GM19043 (cell line): ENCODE measurements around the gene VEGFC.
A peak's percentile ranks its signal among the peaks of the same experiment; 100 is the strongest.

Experiments used
- ATAC-seq: cut with Tn5 transposase; IDR thresholded peaks from one replicate; pipeline ENCODE4 v1.9.1; 2021; ENCODE audit warnings: low read depth; ENCODE audit not compliant: unreplicated experiment

Gene VEGFC

GRCh38 chr4:176800891-176801534 lies 8.3 kb upstream of the VEGFC start:
- ATAC-seq = no peak

DNA sequence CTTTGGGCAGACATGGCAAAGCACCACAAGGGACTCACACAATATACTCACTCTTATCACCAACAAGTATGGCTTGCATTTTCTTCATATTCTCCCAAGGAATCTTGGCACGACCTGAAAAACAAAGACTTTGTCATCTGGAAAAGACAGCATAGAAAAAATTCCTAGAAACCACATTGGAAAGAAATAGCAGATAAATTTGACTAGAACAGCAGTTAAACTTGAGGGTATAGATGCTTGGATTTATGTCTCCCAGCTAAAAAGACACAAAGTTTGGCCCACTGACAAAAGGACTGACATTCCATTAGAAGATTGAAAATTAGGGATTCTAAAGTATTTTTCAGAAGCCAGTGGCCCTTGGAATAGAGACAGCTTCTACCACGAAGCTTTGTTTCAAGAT lies 6.9 kb upstream of the VEGFC start:
- no peak for ATAC-seq

DNA sequence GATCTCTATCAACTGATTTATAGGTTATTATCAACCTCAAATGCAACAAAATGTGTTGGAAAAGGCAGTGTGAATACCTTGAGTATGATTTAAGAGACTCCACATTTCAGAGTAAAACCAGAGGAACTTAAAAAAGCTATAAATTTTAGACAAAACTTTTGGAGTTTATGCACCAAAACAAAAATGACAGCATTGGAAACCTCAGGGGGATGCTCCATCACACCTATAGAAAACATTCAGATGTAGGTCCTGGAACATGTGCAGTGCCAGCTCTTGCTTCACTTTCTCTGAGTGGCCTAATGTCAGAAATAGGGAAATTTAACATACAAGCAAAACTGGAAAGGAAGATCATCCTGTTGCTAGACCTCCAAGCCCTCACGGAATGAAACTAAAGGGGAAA lies 5.8 kb upstream of the VEGFC start:
- ATAC-seq = no peak

DNA sequence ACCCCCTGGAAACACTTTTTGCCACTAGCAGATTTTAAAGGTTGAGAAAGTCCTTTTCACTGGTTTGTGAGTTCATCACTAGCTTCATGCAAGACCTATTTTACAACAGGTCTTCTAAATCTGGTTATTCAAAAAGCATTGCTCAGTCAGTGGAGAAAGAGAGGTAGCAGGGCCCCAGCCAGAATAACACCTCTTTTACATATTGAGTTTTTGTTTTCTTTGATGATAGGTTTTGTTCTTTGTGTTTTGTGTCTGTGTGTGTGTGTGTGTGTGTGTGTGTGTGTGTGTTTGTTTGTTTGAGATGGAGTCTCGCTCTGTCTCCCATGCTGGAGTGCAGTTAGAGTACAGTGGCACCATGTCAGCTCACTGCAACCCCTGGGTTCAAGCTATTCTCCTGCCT lies 2.7 kb upstream of the VEGFC start:
- no peak for ATAC-seq

- ATAC-seq = no peak
Observed at GRCh38 chr4:176794651-176795050, 1.9 kb upstream of the VEGFC start.

DNA sequence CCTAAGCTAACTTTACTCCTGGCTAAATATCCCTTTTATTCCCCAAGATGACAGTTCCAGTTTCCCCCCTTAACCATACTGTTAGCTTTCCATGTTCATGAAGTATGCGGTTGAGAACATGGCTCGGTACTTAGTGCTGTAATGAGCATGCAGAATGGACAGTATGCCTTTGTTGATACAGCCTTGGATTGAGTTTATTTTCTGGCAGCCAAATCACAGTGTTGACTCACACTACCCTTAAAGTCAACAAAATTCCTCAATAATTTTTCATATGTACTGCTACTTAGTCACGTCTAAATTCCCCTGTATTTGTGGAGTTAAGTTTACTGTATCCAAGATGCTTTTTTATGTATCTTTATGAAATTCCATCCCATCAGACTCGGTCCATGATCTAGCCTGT lies 1.4 kb upstream of the VEGFC start:
- no peak for ATAC-seq

DNA sequence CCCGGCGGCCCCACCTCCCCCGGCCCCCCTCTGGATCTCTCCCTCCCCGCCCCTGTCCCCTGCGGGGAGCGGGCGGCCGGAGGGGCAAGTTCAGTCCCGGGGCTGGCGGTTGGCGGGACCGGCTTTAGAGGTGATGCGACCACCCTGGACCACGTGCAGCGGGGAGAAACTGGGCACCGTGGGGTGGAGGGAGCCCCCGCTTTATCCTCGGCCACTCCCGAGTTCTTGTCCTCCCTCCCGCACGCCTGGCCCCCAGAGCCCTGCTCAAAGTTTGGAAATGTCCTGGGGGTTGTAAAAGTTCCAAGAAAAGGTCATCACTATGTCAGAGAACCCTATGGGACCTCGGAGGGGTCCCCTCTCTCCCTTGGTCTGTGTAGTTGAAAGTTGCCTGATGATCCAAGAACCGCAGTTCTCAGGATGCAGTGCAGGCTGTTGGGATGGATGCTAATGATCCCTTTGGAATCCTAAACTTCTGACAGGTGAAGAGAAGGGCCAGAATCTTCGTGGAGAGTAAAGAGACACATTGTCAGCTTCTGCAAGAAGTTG lies 411 bp upstream of the VEGFC start:
- ATAC-seq = no peak

DNA sequence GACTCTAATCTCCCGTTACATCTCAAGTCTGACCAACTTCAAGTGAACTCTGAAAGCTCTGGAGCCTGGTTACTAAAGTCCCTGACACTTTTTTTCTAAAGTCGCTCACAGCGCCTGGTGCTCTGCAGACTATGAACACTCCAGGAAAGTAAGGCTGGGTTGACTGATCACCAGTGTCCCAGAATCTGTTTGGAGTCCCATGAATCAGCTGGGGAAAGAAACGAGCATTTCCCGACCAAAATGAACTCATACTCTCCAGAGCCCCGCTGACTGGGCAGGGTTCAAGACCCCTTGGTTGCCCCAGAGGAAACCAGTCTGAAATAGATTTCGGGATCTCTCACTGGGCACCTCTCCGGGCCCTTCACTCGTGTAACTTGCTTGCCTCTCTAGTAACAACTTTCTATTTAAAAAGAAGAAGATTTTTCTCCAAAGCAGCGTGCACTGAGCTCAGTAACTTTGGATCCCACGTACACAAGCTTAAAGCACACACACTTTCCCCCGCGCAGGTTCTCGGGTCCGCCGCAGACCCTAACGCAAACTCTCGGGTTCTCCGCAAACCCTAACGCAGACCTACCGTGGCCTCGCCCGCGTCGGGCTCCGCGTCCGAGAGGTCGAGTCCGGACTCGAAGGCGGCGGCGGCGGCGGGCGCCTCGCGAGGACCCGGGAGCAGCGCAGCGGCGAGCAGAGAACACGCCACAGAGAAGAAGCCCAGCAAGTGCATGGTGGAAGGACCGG lies 964 bp downstream of the VEGFC start:
- peak; percentile 23 for ATAC-seq

- ATAC-seq = no peak
Observed at GRCh38 chr4:176790398-176790797, 2.3 kb downstream of the VEGFC start.

GRCh38 chr4:176789955-176790354 lies 2.8 kb downstream of the VEGFC start:
- peak; percentile 48 for ATAC-seq

- ATAC-seq = no peak
Observed at GRCh38 chr4:176788971-176789370, 3.8 kb downstream of the VEGFC start.

DNA sequence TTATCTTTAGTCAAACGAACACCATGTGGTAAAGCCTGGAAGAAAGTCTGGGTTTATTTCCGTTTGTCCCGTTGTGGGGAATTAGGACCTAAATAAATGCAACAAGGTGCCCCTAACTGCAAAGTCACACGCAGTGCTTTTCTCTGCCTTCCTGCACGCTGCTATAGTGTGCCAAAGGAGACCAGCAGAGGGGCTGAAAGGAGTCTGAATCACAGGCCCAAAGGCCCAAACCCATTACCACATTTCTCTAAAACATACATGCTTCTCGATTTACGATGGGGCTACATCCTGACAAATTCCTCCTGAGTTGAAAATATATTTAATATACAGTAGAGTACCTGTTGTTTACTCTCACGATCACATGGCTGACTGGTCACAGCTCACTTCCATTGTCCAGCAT lies 4.5 kb downstream of the VEGFC start:
- no peak for ATAC-seq

GRCh38 chr4:176784816-176785215 lies 7.9 kb downstream of the VEGFC start:
- no peak for ATAC-seq

DNA sequence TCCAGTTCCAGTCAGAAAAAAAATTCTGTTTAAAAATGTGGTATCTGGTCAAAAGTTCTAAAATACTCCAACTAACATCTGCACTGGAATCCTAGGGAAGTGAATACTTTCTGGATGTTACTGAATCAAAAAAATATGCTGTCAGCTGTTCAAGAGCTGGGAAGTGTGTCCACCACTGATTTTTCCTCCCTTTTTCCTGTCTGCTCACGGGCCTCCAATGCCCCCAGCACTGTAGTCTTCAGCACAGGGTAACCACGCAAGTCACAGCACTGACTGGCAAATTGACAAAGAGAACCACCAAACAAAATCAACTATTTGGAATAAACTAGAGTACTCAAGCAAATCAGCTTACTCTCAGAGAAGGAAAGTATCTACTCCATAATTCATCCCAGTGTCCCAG lies 9.9 kb downstream of the VEGFC start:
- no peak for ATAC-seq

DNA sequence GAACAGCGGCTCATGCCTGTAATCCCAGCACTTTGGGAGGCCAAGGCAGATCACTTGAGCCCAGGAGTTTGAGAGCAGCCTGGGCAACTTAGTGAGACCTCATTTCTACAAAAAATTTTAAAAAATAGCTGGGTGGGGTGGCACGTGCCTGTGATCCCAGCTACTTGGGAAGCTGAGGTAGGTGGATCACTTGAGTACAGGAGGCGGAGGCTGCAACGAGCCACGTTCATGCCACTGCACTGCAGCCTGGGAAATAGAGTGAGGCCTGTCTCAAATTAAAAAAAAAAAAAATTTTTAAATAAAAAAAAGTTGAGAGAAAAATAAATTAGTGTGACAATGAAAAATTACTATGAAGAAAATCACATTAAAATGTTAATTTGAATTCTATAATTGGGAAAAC lies 10.5 kb downstream of the VEGFC start:
- no peak for ATAC-seq

GRCh38 chr4:176781739-176782100 lies 11.0 kb downstream of the VEGFC start:
- no peak for ATAC-seq

- no peak for ATAC-seq
Observed at GRCh38 chr4:176780995-176781738, 11.6 kb downstream of the VEGFC start.

DNA sequence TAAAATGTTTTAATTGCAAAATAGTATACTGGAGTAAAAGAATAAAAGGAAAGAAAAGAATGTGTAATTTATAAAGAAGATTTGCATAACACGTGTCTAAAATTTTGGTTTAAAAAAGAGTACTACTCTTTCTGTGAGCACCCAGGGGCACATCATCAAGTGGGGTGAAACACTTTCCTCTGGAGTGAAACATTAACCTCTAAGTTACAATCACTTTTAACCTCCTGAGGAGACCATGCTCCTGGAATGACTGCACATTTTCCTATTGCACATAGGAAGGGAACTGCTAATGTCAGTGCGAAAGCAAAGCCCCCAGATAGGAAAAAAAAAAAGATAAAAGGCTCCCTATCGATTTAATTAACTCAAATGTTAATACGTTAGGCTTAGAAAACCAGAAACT lies 13.3 kb downstream of the VEGFC start:
- ATAC-seq = no peak

- no peak for ATAC-seq
Observed at GRCh38 chr4:176778491-176778890, 14.2 kb downstream of the VEGFC start.

- no peak for ATAC-seq
Observed at GRCh38 chr4:176778063-176778462, 14.7 kb downstream of the VEGFC start.

- ATAC-seq = no peak
Observed at GRCh38 chr4:176775338-176775737, 17.4 kb downstream of the VEGFC start.

DNA sequence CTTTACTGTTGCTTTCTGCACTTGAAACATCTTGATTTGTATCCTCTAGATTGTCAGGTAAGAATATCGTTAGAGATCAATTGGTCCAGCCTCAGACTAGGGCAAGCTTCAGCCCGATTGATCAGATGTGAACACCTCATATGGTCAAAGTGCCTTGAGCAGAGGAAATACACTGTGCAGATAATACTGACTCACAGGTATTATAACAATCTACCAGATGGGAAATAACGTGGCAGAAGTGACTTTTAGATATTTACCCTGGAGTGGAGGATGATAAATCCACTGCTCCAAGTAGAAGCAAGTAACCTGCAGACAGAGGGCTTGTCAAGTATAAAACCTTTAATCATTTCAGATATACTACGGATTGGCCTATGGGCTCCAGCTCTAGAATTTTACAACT lies 17.9 kb downstream of the VEGFC start:
- no peak for ATAC-seq
